Ammon's horn (tissue), 1 donor: ENCODE measurements around the gene ANTXRL.
"Not testable (repeated sequence)": the region's sequence is repeated elsewhere in the genome, so short reads cannot be mapped to it uniquely, and the experiment has no call there.

Experiments
- DNase-seq: peaks from one replicate; pipeline ENCODE4 v3.0.0-alpha.2; 2016; ENCODE audit warnings: low spot score

ANTXRL gene

GRCh38 chr10:46295350-46296010 is 8.7 kb downstream of the ANTXRL start:
- DNase-seq: not testable (repeated sequence)

DNA sequence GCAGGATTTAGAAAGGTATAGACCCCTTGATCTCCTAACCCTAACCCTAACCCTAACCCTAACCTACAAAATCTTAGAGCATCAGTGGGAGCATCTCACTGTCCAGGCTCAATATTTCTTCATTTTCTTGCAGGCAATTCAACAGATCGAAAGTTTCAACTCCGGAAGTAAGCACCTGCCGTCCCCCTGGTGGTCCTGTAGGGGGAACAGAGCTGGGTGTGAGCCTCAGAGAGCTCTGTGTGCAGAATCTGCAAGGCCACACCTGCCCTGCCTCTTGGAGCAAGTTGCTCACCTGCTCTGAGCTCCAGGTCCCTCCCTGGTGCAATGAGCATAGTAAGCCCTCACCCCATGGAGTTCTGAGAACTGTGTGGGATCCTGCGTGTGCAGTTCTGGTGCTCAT is 9.3 kb downstream of the ANTXRL start:
- DNase-seq: not testable (repeated sequence)

- DNase-seq: no peak
These were observed 9.9 kb downstream of the ANTXRL start for GRCh38 chr10:46296641-46297141.

- no peak for DNase-seq
These were observed 10.8 kb downstream of the ANTXRL start for GRCh38 chr10:46297406-46298204.

DNA sequence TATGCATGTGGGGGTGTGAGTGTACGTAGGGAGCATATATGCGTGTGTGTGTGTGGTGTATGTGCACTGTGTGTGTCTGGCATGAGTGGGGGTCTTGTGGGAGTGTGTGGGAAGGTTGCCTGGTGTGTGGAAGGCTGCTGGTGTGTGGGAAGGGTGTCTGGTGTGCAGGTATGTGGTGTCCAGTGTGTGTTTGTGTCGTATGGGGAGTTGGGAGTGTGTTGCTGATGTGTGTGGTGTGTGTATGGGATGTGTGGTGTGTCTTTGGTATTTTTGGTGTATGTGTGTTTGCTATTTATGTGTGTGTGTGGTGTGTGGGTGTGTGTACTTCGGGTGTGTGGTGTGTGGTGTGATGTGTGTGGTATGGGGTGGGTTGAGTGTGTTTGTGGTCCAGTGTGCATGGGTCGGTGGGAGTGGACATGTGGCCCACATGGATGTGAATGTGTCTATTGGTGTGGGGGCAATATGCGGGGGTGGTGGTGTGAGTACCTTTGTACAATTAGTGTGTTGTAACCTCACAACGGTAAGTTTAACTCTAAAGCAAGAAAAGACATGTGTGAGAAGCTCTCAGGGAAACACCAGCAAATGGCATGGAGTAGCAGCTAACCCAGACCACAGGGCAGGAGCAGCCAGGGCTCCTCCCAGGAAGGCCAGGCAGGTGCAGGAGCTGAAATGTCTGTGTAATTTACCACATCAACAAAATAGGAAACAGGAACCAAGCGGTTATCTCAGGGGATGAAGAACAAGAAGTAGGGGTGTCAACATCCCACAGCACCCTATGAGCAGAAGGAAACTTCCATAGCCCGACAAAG is 11.9 kb downstream of the ANTXRL start:
- DNase-seq: no peak

- no peak for DNase-seq
These were observed 12.4 kb downstream of the ANTXRL start for GRCh38 chr10:46299286-46299535.

GRCh38 chr10:46299536-46300369 is 13.0 kb downstream of the ANTXRL start:
- DNase-seq: no peak

GRCh38 chr10:46300370-46300711 is 13.5 kb downstream of the ANTXRL start:
- not testable (repeated sequence) for DNase-seq

DNA sequence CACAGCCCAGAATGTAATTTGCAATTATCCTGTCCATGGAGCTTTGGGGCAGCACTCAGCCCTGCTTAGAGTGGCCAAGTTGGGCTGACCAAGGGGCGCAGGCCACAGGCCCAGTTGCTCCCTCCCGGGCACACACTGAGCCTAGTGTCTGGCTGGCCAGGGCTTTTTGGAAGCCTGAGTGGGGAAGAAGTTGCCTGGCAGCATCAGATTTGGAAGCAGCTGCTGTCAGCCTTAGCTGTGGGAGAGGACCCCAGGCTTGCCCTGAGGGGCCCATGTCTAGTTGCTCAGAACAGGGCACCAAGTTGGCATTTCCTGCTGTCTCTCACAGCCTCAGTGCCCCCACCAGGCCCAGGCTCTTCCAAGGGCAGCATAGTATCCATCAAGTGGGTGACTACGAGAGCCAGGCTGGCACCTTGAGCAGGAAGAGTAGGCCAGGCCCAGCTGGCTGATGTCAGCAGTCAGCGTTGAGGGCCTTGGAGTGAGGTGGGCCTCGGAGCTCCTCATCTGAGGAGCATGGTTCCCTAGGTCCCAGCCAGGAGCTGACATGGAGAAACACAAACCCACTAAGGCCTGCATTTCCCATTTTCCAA is 14.4 kb downstream of the ANTXRL start:
- no peak for DNase-seq

GRCh38 chr10:46301721-46302479 is 15.1 kb downstream of the ANTXRL start:
- no peak for DNase-seq

GRCh38 chr10:46302765-46303352 is 16.1 kb downstream of the ANTXRL start:
- not testable (repeated sequence) for DNase-seq

GRCh38 chr10:46304062-46304461 is 17.3 kb downstream of the ANTXRL start:
- no peak for DNase-seq

GRCh38 chr10:46304671-46305070 is 17.9 kb downstream of the ANTXRL start:
- DNase-seq: not testable (repeated sequence)

DNA sequence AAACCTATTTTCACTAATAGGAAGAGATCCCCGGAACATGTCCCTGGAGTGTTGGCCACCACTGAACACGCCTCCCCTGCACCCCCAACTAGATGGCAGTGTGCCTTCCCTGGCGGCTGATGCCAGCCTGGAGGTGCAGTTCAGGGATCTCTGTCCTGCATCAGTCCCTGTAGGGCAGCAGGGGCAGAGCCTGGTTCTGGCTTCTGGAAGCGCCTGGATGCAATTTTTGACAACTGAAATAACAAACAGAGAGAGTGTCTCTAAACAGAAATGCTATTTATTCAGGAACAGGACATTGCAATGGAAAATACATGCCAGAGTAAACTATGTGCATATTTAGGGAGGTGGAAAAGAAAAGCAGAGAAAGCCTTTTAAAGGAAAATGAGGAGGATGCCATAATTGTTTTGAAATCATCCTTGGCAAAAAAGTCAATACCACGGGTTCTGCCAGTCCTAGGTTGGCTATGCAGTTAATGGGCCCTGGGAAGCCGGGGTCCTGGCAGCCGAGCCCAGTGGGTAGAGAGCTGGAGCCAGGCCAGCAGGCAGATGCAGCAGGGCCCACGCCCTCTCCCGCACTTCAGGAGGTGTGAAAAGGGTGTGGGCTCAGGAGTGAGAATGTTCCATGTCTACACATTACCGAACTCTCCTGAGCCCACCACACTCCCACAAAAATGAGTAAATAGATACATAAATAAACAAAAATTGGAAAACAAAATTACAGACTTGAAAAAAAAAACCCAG is 18.5 kb downstream of the ANTXRL start:
- DNase-seq: no peak

- DNase-seq: no peak
These were observed 19.2 kb downstream of the ANTXRL start for GRCh38 chr10:46305986-46306385.

DNA sequence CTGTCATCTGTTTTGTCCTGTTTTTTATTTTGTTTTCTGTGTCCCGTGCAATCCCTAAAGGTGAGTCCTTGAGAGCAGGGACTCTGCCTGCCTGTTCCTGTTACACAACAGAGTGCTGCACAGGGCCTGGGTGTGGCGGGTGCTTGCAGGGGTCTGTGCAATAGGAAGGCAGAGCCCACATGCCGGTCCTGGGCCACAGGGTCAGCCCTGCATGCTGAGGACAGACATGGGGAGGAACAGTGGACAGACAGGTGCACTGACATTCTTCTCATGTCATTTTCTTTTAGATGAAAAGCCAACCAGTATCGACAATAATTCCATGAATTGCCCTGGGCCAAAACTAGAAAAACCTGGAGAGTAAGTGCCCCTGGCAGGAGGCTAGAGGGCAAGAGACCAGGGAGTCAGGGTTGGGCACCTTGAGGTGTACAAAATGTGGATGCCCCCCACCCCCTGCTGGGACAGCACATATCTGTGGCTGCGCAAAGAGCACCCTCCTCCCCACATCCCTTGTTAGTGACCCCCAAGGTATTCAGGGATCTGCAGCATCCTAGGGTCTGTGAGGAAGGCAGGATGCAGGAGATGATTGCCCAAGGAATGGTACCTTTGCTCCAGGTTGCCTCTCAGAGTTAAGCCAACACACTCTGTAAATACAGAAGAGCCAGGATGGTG is 19.9 kb downstream of the ANTXRL start:
- no peak for DNase-seq

- DNase-seq: no peak
These were observed 20.7 kb downstream of the ANTXRL start for GRCh38 chr10:46307281-46308112.

GRCh38 chr10:46308113-46308415 is 21.3 kb downstream of the ANTXRL start:
- DNase-seq: no peak
